ENCODE results near the gene MT1M.

- no peak for TF ChIP-seq POLR2AphosphoS5 (IDR thresholded peaks at IDR 0.05; ENCODE audit: low read depth)
- TF ChIP-seq CTCF (conservative IDR thresholded peaks at IDR 0.05; ENCODE audit: low read depth in 2 of 2), result no peak
- TF ChIP-seq, protein P1, sequence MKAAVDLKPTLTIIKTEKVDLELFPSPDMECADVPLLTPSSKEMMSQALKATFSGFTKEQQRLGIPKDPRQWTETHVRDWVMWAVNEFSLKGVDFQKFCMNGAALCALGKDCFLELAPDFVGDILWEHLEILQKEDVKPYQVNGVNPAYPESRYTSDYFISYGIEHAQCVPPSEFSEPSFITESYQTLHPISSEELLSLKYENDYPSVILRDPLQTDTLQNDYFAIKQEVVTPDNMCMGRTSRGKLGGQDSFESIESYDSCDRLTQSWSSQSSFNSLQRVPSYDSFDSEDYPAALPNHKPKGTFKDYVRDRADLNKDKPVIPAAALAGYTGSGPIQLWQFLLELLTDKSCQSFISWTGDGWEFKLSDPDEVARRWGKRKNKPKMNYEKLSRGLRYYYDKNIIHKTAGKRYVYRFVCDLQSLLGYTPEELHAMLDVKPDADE (IDR thresholded peaks at IDR 0.05), result no peak
- no peak for TF ChIP-seq EZH2 (IDR thresholded peaks at IDR 0.05; ENCODE audit: low read depth, unreplicated experiment)
- no peak for TF ChIP-seq REST (IDR thresholded peaks at IDR 0.05; ENCODE audit: unreplicated experiment)
- TF ChIP-seq JUNB (IDR thresholded peaks at IDR 0.05; ENCODE audit: unreplicated experiment), result no peak
- TF ChIP-seq EZH2phosphoT487 (IDR thresholded peaks at IDR 0.05; ENCODE audit: unreplicated experiment), result no peak
Measured at GRCh38 chr16:56641166-56641565, 8.7 kb downstream of the MT1M start.

Data from GM23338 (cell line).